ENCODE measurements around the gene COMMD1.
"Not testable (repeated sequence)": the region's sequence is repeated elsewhere in the genome, so short reads cannot be mapped to it uniquely, and the experiment has no call there.

COMMD1 gene

DNA sequence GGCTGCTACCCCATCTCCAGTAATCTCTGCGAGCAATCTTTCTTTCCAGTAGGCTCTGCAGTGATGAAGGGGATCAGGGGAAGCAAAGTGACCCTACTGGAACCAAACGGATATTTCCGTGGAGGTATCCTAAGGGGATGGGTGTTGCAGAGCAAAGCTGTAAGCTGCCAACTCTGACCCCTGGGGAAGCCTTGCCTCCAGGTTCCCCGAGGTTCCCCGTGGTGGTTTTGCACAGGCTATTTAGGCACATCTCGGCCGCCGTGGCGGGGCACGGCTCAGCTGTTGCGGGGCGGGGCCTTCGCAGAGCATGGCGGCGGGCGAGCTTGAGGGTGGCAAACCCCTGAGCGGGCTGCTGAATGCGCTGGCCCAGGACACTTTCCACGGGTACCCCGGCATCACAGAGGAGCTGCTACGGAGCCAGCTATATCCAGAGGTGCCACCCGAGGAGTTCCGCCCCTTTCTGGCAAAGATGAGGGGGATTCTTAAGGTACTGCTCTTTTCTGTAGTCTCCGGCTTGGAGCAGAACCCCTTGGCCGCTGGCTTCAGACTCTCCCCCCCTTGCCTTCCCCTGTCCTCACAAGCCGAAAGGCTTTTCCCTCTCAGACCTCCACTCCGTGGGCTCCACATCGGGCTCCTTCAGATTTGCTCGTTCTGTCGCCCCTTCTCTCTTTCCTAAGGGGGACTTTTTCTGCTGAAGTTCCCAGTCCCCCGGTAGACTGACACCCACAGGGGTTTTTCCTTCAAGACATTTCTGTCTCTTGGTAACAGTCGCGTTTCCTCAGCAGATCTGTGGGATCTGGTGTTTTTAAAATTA is at the start of gene COMMD1:
Gene COMMD1, plus strand, starts transcription at position 303 of the 814 bp plus-strand sequence. Its CDS starts 5 bp downstream, at position 308.
- Histone ChIP-seq H2AFZ (ENCODE audit: low read depth, low read length) (peak within 1 kb of the TSS; percentile 91), H3K36me3 (ENCODE audit: insufficient read depth, low read length) (no peaks in the 10 kb centered on the region), H3K4me3 (ENCODE audit: low read length) (peak within 1 kb of the TSS; percentile 84), H3K4me1 (ENCODE audit: insufficient read depth, low read length) (peaks cover 5% of the 10 kb centered on the region), H3K27me3 (ENCODE audit: insufficient read depth, low read length) (no peaks in the 10 kb centered on the region), H3K9me3 (ENCODE audit: low read length) (no peaks in the 10 kb centered on the region)

- peaks cover 12% of the 10 kb centered on the region for H3K4me1 ChIP-seq (ENCODE audit: insufficient read depth, low read length)
- no peaks in the 10 kb centered on the region for H3K9me3 ChIP-seq (ENCODE audit: low read length)
- no peak overlapping the region for H3K4me3 ChIP-seq (ENCODE audit: low read length)
- H3K36me3 ChIP-seq (ENCODE audit: insufficient read depth, low read length), result no peaks in the 10 kb centered on the region
- H3K27me3 ChIP-seq (ENCODE audit: insufficient read depth, low read length), result no peaks in the 10 kb centered on the region
- no peak overlapping the region for H2AFZ ChIP-seq (ENCODE audit: low read depth, low read length)
These were observed 48.2 kb upstream of the COMMD1 start for GRCh38 chr2:61857224-61857623.

GRCh38 chr2:61862085-61862484 is 43.4 kb upstream of the COMMD1 start:
- Histone ChIP-seq H3K4me3 (ENCODE audit: low read length) (no peak overlapping the region), H3K9me3 (ENCODE audit: low read length) (peaks cover 12% of the 10 kb centered on the region), H3K27me3 (ENCODE audit: insufficient read depth, low read length) (no peaks in the 10 kb centered on the region), H3K4me1 (ENCODE audit: insufficient read depth, low read length) (no peaks in the 10 kb centered on the region), H2AFZ (ENCODE audit: low read depth, low read length) (no peak overlapping the region), H3K36me3 (ENCODE audit: insufficient read depth, low read length) (peaks cover 28% of the 10 kb centered on the region)

- H2AFZ ChIP-seq (ENCODE audit: low read depth, low read length); H3K4me1 ChIP-seq (ENCODE audit: insufficient read depth, low read length); H3K27me3 ChIP-seq (ENCODE audit: insufficient read depth, low read length); H3K4me3 ChIP-seq (ENCODE audit: low read length): not testable (repeated sequence)
- H3K9me3 ChIP-seq (ENCODE audit: low read length), result peaks cover 14% of the 10 kb centered on the region
- H3K36me3 ChIP-seq (ENCODE audit: insufficient read depth, low read length), result peaks cover 65% of the 10 kb centered on the region
These were observed 38.9 kb upstream of the COMMD1 start for GRCh38 chr2:61866482-61867089.

DNA sequence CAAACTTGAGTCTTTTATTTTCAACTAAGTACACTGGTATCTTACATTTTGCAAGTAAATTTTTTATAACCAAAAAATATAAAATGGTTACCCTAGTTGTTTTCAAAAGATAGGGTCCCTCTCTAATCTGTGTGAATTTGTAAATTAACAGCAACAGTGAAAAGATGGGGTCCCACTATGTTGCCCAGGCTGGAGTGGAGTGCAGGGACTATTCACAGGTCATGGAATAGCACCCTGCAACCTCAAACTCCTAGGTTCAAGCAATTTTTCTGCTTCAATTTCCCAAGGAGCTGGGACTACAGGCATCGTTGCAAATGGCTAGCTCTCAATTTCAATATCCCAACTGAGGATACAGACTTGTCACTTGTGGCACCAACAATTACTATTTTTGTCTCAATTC is 29.1 kb upstream of the COMMD1 start:
- Histone ChIP-seq H3K36me3 (ENCODE audit: insufficient read depth, low read length) (peaks cover 92% of the 10 kb centered on the region), H2AFZ (ENCODE audit: low read depth, low read length) (no peak overlapping the region), H3K4me1 (ENCODE audit: insufficient read depth, low read length) (no peaks in the 10 kb centered on the region), H3K4me3 (ENCODE audit: low read length) (no peak overlapping the region), H3K9me3 (ENCODE audit: low read length) (no peaks in the 10 kb centered on the region), H3K27me3 (ENCODE audit: insufficient read depth, low read length) (no peaks in the 10 kb centered on the region)

DNA sequence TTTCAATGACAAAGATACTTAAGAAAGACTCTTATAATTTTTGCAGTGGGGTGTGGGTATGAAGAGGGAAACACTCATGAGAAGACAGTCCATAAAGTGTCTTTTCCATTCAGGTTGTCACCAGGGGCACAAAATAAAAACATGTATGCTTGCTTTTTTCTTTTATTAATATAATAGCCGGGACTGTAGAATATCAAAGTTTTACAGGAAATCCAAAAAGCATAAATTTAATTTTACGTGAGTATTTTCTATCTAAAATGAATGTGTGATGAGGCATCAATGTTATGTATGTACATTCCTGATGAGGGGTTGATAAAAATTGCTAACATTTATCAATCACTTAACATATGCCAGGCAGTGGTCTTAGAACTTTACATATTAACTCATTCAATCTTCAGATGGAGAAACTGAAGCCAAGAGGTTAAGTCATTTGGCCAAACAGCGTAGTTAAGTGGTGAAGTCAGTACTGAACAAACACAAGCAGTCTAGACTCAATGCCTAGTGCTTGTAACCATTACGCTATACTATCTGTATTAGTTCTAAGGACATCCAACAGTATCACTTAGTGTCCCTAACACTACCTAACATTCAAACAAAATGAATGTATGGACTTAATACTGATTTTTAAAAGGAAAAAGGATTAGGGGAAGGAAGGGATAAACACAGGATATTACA is 27.8 kb upstream of the COMMD1 start:
- H3K4me1 ChIP-seq (ENCODE audit: insufficient read depth, low read length), result no peaks in the 10 kb centered on the region
- H3K27me3 ChIP-seq (ENCODE audit: insufficient read depth, low read length), result no peaks in the 10 kb centered on the region

DNA sequence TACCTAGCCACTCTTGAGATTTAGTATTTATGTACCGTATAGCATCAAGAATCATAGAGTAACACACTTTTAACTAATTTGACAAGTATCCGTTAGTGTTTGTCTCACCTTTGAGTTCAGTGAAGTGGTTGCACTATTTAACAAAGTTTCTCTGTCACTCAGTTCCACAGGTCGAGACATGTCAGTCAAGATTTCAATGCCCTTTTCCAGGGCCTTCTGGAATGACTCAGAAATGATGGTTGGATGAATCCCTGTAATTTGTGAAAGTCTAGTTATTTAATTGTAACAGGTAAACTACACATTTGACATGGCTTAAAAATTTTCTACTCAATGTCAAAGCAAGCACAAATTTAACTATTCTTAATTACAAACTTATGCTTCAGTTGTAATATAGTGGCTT is 26.7 kb upstream of the COMMD1 start:
- H3K36me3 ChIP-seq (ENCODE audit: insufficient read depth, low read length), result peaks cover 93% of the 10 kb centered on the region
- H3K4me1 ChIP-seq (ENCODE audit: insufficient read depth, low read length), result no peaks in the 10 kb centered on the region
- no peaks in the 10 kb centered on the region for H3K9me3 ChIP-seq (ENCODE audit: low read length)
- H3K27me3 ChIP-seq (ENCODE audit: insufficient read depth, low read length), result no peaks in the 10 kb centered on the region
- H3K4me3 ChIP-seq (ENCODE audit: low read length), result no peak overlapping the region
- no peak overlapping the region for H2AFZ ChIP-seq (ENCODE audit: low read depth, low read length)

More for the DNA sequence above, 27.8 kb upstream of the COMMD1 start:
- H3K9me3 ChIP-seq (ENCODE audit: low read length), result no peaks in the 10 kb centered on the region
- no peak overlapping the region for H3K4me3 ChIP-seq (ENCODE audit: low read length)
- no peak overlapping the region for H2AFZ ChIP-seq (ENCODE audit: low read depth, low read length)
- peaks cover 90% of the 10 kb centered on the region for H3K36me3 ChIP-seq (ENCODE audit: insufficient read depth, low read length)

GRCh38 chr2:61879351-61879750 is 26.1 kb upstream of the COMMD1 start:
- H3K27me3 ChIP-seq (ENCODE audit: insufficient read depth, low read length); H3K4me3 ChIP-seq (ENCODE audit: low read length); H3K9me3 ChIP-seq (ENCODE audit: low read length); H2AFZ ChIP-seq (ENCODE audit: low read depth, low read length); H3K4me1 ChIP-seq (ENCODE audit: insufficient read depth, low read length): not testable (repeated sequence)
- H3K36me3 ChIP-seq (ENCODE audit: insufficient read depth, low read length), result peaks cover 92% of the 10 kb centered on the region

DNA sequence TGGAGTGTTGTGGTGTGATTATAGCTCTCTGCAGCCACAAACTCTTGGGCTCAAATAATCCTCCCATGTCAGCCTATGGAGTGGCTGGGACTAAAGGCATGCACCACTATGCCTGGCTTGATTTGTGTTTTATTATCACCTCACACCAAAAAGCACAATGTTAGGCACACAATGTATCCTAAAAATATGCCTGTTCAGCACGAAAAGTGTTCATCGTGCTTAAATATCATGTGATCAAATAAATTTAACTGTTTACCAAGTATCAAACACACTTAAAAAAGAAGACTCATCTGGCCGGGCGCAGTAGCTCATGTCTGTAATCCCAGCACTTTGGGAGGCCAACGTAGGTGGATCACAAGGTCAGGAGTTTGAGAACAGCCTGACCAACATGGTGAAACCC is 22.6 kb upstream of the COMMD1 start:
- H3K36me3 ChIP-seq (ENCODE audit: insufficient read depth, low read length), result peaks cover 79% of the 10 kb centered on the region
- no peaks in the 10 kb centered on the region for H3K27me3 ChIP-seq (ENCODE audit: insufficient read depth, low read length)
- H3K4me1 ChIP-seq (ENCODE audit: insufficient read depth, low read length), result peaks cover 10% of the 10 kb centered on the region
- no peaks in the 10 kb centered on the region for H3K9me3 ChIP-seq (ENCODE audit: low read length)
- no peak overlapping the region for H2AFZ ChIP-seq (ENCODE audit: low read depth, low read length)
- H3K4me3 ChIP-seq (ENCODE audit: low read length), result no peak overlapping the region

- H3K27me3 ChIP-seq (ENCODE audit: insufficient read depth, low read length), result no peaks in the 10 kb centered on the region
- H3K9me3 ChIP-seq (ENCODE audit: low read length), result no peaks in the 10 kb centered on the region
- no peak overlapping the region for H2AFZ ChIP-seq (ENCODE audit: low read depth, low read length)
- peaks cover 49% of the 10 kb centered on the region for H3K36me3 ChIP-seq (ENCODE audit: insufficient read depth, low read length)
- no peak overlapping the region for H3K4me3 ChIP-seq (ENCODE audit: low read length)
- H3K4me1 ChIP-seq (ENCODE audit: insufficient read depth, low read length), result peaks cover 10% of the 10 kb centered on the region
These were observed 19.4 kb upstream of the COMMD1 start for GRCh38 chr2:61885896-61886603.

GRCh38 chr2:61887717-61888266 is 17.7 kb upstream of the COMMD1 start:
- peak overlapping the region; percentile 97 for H3K4me3 ChIP-seq (ENCODE audit: low read length)
- H3K36me3 ChIP-seq (ENCODE audit: insufficient read depth, low read length), result peaks cover 33% of the 10 kb centered on the region
- peaks cover 10% of the 10 kb centered on the region for H3K4me1 ChIP-seq (ENCODE audit: insufficient read depth, low read length)
- no peaks in the 10 kb centered on the region for H3K9me3 ChIP-seq (ENCODE audit: low read length)
- no peaks in the 10 kb centered on the region for H3K27me3 ChIP-seq (ENCODE audit: insufficient read depth, low read length)
- H2AFZ ChIP-seq (ENCODE audit: low read depth, low read length), result peak overlapping the region; percentile 78

GRCh38 chr2:61888267-61889055 is 17.0 kb upstream of the COMMD1 start, which contains the start of gene CCT4:
Gene CCT4 (minus strand): TSS chr2:61888656. CDS start chr2:61888507, 149 bp downstream.
- H3K9me3 ChIP-seq (ENCODE audit: low read length), result no peaks in the 10 kb centered on the region

More at GRCh38 chr2:61888267-61889055, 17.0 kb upstream of the COMMD1 start, which contains the start of gene CCT4:
- Histone ChIP-seq H3K27me3 (ENCODE audit: insufficient read depth, low read length) (no peaks in the 10 kb centered on the region), H3K4me1 (ENCODE audit: insufficient read depth, low read length) (peaks cover 10% of the 10 kb centered on the region), H3K4me3 (ENCODE audit: low read length) (peak within 1 kb of the TSS; percentile 97), H2AFZ (ENCODE audit: low read depth, low read length) (peak within 1 kb of the TSS; percentile 78), H3K36me3 (ENCODE audit: insufficient read depth, low read length) (peaks cover 27% of the 10 kb centered on the region)

Data from neuron (in vitro differentiated cells).